ENCODE measurements around the gene MYH15.

MYH15 gene

DNA sequence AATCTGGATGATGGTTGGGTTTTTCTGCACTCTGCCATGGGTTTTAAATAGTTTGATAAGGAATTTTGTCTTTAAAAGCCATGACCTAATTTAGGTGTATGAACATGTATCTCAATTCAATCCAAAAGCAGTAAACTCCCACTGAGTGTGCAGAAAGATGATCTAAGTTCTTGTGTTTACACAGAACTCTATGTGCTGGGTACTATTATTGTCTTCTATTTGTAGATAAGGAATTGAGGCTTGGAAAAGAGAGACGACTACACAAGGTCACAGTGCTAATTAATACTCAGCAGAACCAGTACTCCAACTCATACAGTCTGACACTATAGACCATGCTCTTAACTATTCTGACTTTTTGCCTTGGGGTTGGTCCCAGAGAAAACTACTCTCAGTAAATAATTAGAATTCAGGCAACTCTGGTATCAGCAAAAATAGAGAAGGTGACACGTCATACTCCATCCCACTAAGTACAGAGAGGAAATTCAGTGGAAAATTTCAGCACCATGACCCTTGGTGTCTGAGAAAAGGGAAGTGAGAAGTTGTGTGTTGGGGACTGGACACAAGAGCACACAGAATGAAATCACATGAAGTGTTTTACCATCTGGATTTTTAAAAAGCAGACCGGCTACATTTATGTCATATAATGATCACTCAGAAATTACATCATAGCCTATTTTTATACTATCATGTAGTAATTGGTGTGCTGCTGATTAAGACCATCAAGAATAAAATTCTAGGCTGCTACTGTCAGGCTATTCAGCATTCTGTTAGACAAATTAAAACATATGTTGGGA, 18.3 kb upstream of the MYH15 start:
- no peaks in the 10 kb centered on the region for H3K9me3 ChIP-seq (ENCODE audit: control insufficient read depth, insufficient read depth, low read length)
- H3K27me3 ChIP-seq (ENCODE audit: control insufficient read depth, insufficient read depth, low read length): no peaks in the 10 kb centered on the region
- DNase-seq (ENCODE audit: low read depth, low spot score): no peak
- H3K27ac ChIP-seq (ENCODE audit: low read length): no peak overlapping the region
- WGBS (ENCODE audit: insufficient coverage, insufficient read length): no CpG with 5 or more reads among the region's 3 CpGs
- no peaks in the 10 kb centered on the region for H3K36me3 ChIP-seq (ENCODE audit: control insufficient read depth, insufficient read depth, low read length)
- no peak overlapping the region for H3K4me3 ChIP-seq (ENCODE audit: low read length)
- H3K4me1 ChIP-seq (ENCODE audit: control insufficient read depth, insufficient read depth, low read length): no peaks in the 10 kb centered on the region

DNA sequence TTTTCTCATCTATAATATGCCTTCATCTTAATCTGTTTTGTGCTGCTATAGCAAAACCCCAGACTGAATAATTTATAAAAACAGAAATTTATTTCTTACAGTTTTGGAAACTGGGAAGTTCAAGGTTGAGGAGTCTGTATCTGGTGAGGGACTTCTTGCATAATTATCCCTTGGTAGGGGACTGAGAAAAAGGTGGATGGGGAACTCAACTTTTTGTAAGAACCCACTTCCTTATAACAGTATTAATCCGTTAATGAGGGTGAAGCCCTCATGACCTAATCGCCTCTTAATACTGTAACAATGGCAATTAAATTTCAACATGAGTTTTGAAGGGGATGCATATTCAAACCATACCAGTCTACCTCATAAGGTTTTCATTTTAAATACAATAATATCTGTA, 17.4 kb upstream of the MYH15 start:
- WGBS (ENCODE audit: insufficient coverage, insufficient read length): no CpG with 5 or more reads among the region's 2 CpGs
- no peaks in the 10 kb centered on the region for H3K27me3 ChIP-seq (ENCODE audit: control insufficient read depth, insufficient read depth, low read length)
- no peaks in the 10 kb centered on the region for H3K9me3 ChIP-seq (ENCODE audit: control insufficient read depth, insufficient read depth, low read length)
- H3K27ac ChIP-seq (ENCODE audit: low read length): no peak overlapping the region
- DNase-seq (ENCODE audit: low read depth, low spot score): no peak
- H3K36me3 ChIP-seq (ENCODE audit: control insufficient read depth, insufficient read depth, low read length): no peaks in the 10 kb centered on the region
- no peak overlapping the region for H3K4me3 ChIP-seq (ENCODE audit: low read length)
- no peaks in the 10 kb centered on the region for H3K4me1 ChIP-seq (ENCODE audit: control insufficient read depth, insufficient read depth, low read length)

GRCh38 chr3:108527109-108527508, 16.7 kb upstream of the MYH15 start:
- DNase-seq (ENCODE audit: low read depth, low spot score): no peak
- H3K9me3 ChIP-seq (ENCODE audit: control insufficient read depth, insufficient read depth, low read length): no peaks in the 10 kb centered on the region
- no peak overlapping the region for H3K27ac ChIP-seq (ENCODE audit: low read length)
- H3K4me1 ChIP-seq (ENCODE audit: control insufficient read depth, insufficient read depth, low read length): no peaks in the 10 kb centered on the region
- no peaks in the 10 kb centered on the region for H3K27me3 ChIP-seq (ENCODE audit: control insufficient read depth, insufficient read depth, low read length)
- H3K4me3 ChIP-seq (ENCODE audit: low read length): no peak overlapping the region
- no peaks in the 10 kb centered on the region for H3K36me3 ChIP-seq (ENCODE audit: control insufficient read depth, insufficient read depth, low read length)

- Histone ChIP-seq H3K27me3 (ENCODE audit: control insufficient read depth, insufficient read depth, low read length) (no peaks in the 10 kb centered on the region), H3K9me3 (ENCODE audit: control insufficient read depth, insufficient read depth, low read length) (no peaks in the 10 kb centered on the region), H3K27ac (ENCODE audit: low read length) (no peak overlapping the region), H3K36me3 (ENCODE audit: control insufficient read depth, insufficient read depth, low read length) (no peaks in the 10 kb centered on the region), H3K4me3 (ENCODE audit: low read length) (no peak overlapping the region), H3K4me1 (ENCODE audit: control insufficient read depth, insufficient read depth, low read length) (no peaks in the 10 kb centered on the region)
- WGBS (ENCODE audit: insufficient coverage, insufficient read length): no CpG with 5 or more reads among the region's 2 CpGs
- DNase-seq (ENCODE audit: low read depth, low spot score): no peak
Measured at GRCh38 chr3:108525971-108526370, 15.6 kb upstream of the MYH15 start.

DNA sequence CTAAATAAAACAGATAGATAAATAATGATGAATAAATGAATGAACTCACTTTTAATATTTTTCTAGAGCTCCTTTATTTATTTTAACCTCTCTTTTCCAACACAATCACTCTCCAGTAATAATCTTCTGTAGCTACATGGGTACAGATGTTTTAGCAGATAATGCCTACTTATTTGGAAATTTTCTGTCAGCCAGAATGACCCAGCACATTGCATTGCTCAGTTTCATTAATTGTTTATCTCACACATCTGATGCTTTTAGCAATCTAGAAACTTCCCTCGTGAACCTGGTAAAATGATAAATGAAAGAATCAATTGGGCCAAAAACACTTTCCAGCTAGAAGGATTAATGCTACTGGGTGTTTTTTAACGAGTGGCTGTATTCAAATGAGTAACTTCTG, 14.9 kb upstream of the MYH15 start:
- no peak overlapping the region for H3K27ac ChIP-seq (ENCODE audit: low read length)
- no peaks in the 10 kb centered on the region for H3K4me1 ChIP-seq (ENCODE audit: control insufficient read depth, insufficient read depth, low read length)
- H3K9me3 ChIP-seq (ENCODE audit: control insufficient read depth, insufficient read depth, low read length): no peaks in the 10 kb centered on the region
- no peak overlapping the region for H3K4me3 ChIP-seq (ENCODE audit: low read length)
- no CpG with 5 or more reads among the region's 2 CpGs for WGBS (ENCODE audit: insufficient coverage, insufficient read length)
- DNase-seq (ENCODE audit: low read depth, low spot score): no peak
- H3K36me3 ChIP-seq (ENCODE audit: control insufficient read depth, insufficient read depth, low read length): no peaks in the 10 kb centered on the region
- H3K27me3 ChIP-seq (ENCODE audit: control insufficient read depth, insufficient read depth, low read length): no peaks in the 10 kb centered on the region

GRCh38 chr3:108524537-108524936, 14.1 kb upstream of the MYH15 start:
- H3K4me3 ChIP-seq (ENCODE audit: low read length): no peak overlapping the region
- no peaks in the 10 kb centered on the region for H3K9me3 ChIP-seq (ENCODE audit: control insufficient read depth, insufficient read depth, low read length)
- no peak for DNase-seq (ENCODE audit: low read depth, low spot score)
- H3K4me1 ChIP-seq (ENCODE audit: control insufficient read depth, insufficient read depth, low read length): no peaks in the 10 kb centered on the region
- no peak overlapping the region for H3K27ac ChIP-seq (ENCODE audit: low read length)
- no peaks in the 10 kb centered on the region for H3K27me3 ChIP-seq (ENCODE audit: control insufficient read depth, insufficient read depth, low read length)
- no CpG with 5 or more reads among the region's 2 CpGs for WGBS (ENCODE audit: insufficient coverage, insufficient read length)
- no peaks in the 10 kb centered on the region for H3K36me3 ChIP-seq (ENCODE audit: control insufficient read depth, insufficient read depth, low read length)

DNA sequence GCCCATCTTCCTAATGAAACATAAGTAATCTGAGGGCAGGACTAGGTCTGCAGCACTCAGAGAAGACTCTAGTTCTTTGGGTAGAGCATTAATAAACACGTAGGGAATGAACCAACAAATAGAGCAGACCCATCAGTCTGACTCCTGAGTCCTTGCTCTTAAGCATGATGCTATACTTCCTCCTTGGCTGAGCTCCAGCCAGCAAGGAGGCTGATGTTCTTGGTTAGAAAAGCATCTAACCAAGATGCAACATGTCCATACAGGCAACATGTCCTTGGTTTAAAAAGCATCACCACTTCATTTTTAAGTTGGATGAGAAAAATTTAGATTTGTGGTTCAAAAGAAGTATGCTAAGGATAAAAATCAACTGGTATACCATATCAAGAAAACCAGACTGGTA, 8.5 kb upstream of the MYH15 start:
- DNase-seq (ENCODE audit: low read depth, low spot score): no peak
- no peak overlapping the region for H3K4me3 ChIP-seq (ENCODE audit: low read length)
- H3K4me1 ChIP-seq (ENCODE audit: control insufficient read depth, insufficient read depth, low read length): no peaks in the 10 kb centered on the region
- H3K27me3 ChIP-seq (ENCODE audit: control insufficient read depth, insufficient read depth, low read length): no peaks in the 10 kb centered on the region
- no peaks in the 10 kb centered on the region for H3K36me3 ChIP-seq (ENCODE audit: control insufficient read depth, insufficient read depth, low read length)
- no peak overlapping the region for H3K27ac ChIP-seq (ENCODE audit: low read length)
- WGBS (ENCODE audit: insufficient coverage, insufficient read length): no CpG with 5 or more reads among the region's 1 CpG
- H3K9me3 ChIP-seq (ENCODE audit: control insufficient read depth, insufficient read depth, low read length): no peaks in the 10 kb centered on the region

DNA sequence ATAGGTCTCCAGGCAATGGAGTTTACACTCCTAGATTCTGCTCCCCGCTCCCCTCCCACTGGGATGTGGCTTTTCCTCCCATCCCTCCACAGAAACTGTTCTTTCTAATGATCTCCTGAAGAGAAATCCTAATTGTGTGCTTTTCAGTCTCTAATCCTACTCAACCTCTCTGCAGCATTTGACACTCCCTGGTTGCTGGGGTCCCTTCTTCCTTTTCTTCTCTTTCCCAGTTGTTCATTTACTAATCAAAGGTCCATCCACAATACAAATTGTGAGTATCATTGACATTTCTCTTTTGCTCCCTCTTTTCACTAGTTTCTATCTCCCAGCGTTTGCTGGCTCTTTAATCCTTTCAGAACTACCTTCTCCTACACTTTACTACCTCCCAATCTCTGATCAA, 6.5 kb upstream of the MYH15 start:
- H3K27me3 ChIP-seq (ENCODE audit: control insufficient read depth, insufficient read depth, low read length): no peaks in the 10 kb centered on the region
- no peaks in the 10 kb centered on the region for H3K9me3 ChIP-seq (ENCODE audit: control insufficient read depth, insufficient read depth, low read length)
- WGBS (ENCODE audit: insufficient coverage, insufficient read length): no CpG with 5 or more reads among the region's 2 CpGs
- H3K4me3 ChIP-seq (ENCODE audit: low read length): no peak overlapping the region
- no peaks in the 10 kb centered on the region for H3K4me1 ChIP-seq (ENCODE audit: control insufficient read depth, insufficient read depth, low read length)
- H3K27ac ChIP-seq (ENCODE audit: low read length): no peak overlapping the region
- DNase-seq (ENCODE audit: low read depth, low spot score): no peak
- H3K36me3 ChIP-seq (ENCODE audit: control insufficient read depth, insufficient read depth, low read length): no peaks in the 10 kb centered on the region

GRCh38 chr3:108513961-108514360, 3.6 kb upstream of the MYH15 start:
- WGBS (ENCODE audit: insufficient coverage, insufficient read length): no CpG with 5 or more reads among the region's 3 CpGs
- Histone ChIP-seq H3K27me3 (ENCODE audit: control insufficient read depth, insufficient read depth, low read length) (no peaks in the 10 kb centered on the region), H3K9me3 (ENCODE audit: control insufficient read depth, insufficient read depth, low read length) (no peaks in the 10 kb centered on the region), H3K36me3 (ENCODE audit: control insufficient read depth, insufficient read depth, low read length) (no peaks in the 10 kb centered on the region), H3K4me1 (ENCODE audit: control insufficient read depth, insufficient read depth, low read length) (no peaks in the 10 kb centered on the region), H3K4me3 (ENCODE audit: low read length) (no peak overlapping the region), H3K27ac (ENCODE audit: low read length) (no peak overlapping the region)
- DNase-seq (ENCODE audit: low read depth, low spot score): no peak

GRCh38 chr3:108512671-108513070, 2.3 kb upstream of the MYH15 start:
- no CpG with 5 or more reads among the region's 2 CpGs for WGBS (ENCODE audit: insufficient coverage, insufficient read length)
- no peak for DNase-seq (ENCODE audit: low read depth, low spot score)
- H3K27ac ChIP-seq (ENCODE audit: low read length): no peak overlapping the region
- H3K27me3 ChIP-seq (ENCODE audit: control insufficient read depth, insufficient read depth, low read length): no peaks in the 10 kb centered on the region
- no peaks in the 10 kb centered on the region for H3K36me3 ChIP-seq (ENCODE audit: control insufficient read depth, insufficient read depth, low read length)
- H3K4me1 ChIP-seq (ENCODE audit: control insufficient read depth, insufficient read depth, low read length): no peaks in the 10 kb centered on the region
- H3K4me3 ChIP-seq (ENCODE audit: low read length): no peak overlapping the region
- no peaks in the 10 kb centered on the region for H3K9me3 ChIP-seq (ENCODE audit: control insufficient read depth, insufficient read depth, low read length)

GRCh38 chr3:108511490-108511889, 1.1 kb upstream of the MYH15 start:
- no peaks in the 10 kb centered on the region for H3K36me3 ChIP-seq (ENCODE audit: control insufficient read depth, insufficient read depth, low read length)
- H3K4me3 ChIP-seq (ENCODE audit: low read length): no peak overlapping the region
- no peaks in the 10 kb centered on the region for H3K9me3 ChIP-seq (ENCODE audit: control insufficient read depth, insufficient read depth, low read length)
- H3K27me3 ChIP-seq (ENCODE audit: control insufficient read depth, insufficient read depth, low read length): no peaks in the 10 kb centered on the region
- no peak for DNase-seq (ENCODE audit: low read depth, low spot score)
- no peaks in the 10 kb centered on the region for H3K4me1 ChIP-seq (ENCODE audit: control insufficient read depth, insufficient read depth, low read length)
- H3K27ac ChIP-seq (ENCODE audit: low read length): no peak overlapping the region

All from iPS DF 6.9 (cell line).